Endothelial cell of umbilical vein (primary cell): ENCODE measurements around the gene MIA. TPM values are rescaled to one million over a fixed set of nuclear protein-coding genes. Genes with fewer than 3 reads are reported as not detected.

ENCODE experiments used
- BruUV-seq: library from RNA; stranded (reverse); fragments of 400-500 nt; replicated peaks from 2 replicates; lab custom pipeline; 2021; lab: Mats Ljungman, UMichigan
- CTCF ChIA-PET: fragments of 300-600, 350-600 bp; sonication (Branson Sonifier 250); formaldehyde crosslinking; loops from one replicate; lab custom pipeline; 2021; ENCODE audit warnings: antibody characterized with exemption, inconsistent platforms; lab: Charles Lee
- POLR2A ChIA-PET: fragments of 300-600, 350-600 bp; sonication (Branson Sonifier 250); formaldehyde crosslinking; loops from one replicate; lab custom pipeline; 2021; ENCODE audit warnings: antibody characterized with exemption, inconsistent platforms; lab: Charles Lee
- DNase-seq: peaks from one replicate; pipeline ENCODE4 v3.0.0-alpha.2; 2011; ENCODE audit warnings: low read depth, low spot score
- FAIRE-seq: peaks from 2 replicates; lab custom pipeline; 2011; peaks lifted over from hg19 to GRCh38; lab: Jason Lieb, UNC
- H2AFZ ChIP-seq: 2 replicates; pipeline ENCODE4 v1.6.0; 2012; ENCODE audit warnings: low read depth, low read length, control low read depth, inconsistent platforms
- H3K27ac ChIP-seq: 2 replicates; pipeline ENCODE4 v1.5.1; 2011; ENCODE audit warnings: low read depth, mild to moderate bottlenecking, control low read depth, low read length, moderate library complexity; ENCODE audit not compliant: insufficient read depth
- H3K27me3 ChIP-seq, 2 experiments: 2 replicates each; pipeline versions ENCODE4 v1.6.0 to v1.6.1; 2011; ENCODE audit warnings: low read length in 2 of 2, mixed read lengths in 1 of 2; ENCODE audit not compliant: control insufficient read depth in 2 of 2, insufficient read depth in 2 of 2
- H3K36me3 ChIP-seq, 2 experiments: 2 replicates in 1 of 2; 3 replicates in 1 of 2; pipeline ENCODE4 v1.5.1; 2011; ENCODE audit warnings: low read length in 2 of 2, mild to moderate bottlenecking in 1 of 2, moderate library complexity in 1 of 2; ENCODE audit not compliant: control insufficient read depth in 2 of 2, insufficient read depth in 2 of 2; ENCODE audit errors: extremely low read depth in 1 of 2
- H3K4me1 ChIP-seq: 3 replicates; pipeline ENCODE4 v1.5.1; 2011; ENCODE audit warnings: mild to moderate bottlenecking, low read length; ENCODE audit not compliant: control insufficient read depth, insufficient read depth; ENCODE audit errors: extremely low read depth
- H3K4me2 ChIP-seq: 2 replicates; pipeline ENCODE4 v1.6.1; 2011; ENCODE audit warnings: low read length, control low read depth, mixed read lengths; ENCODE audit not compliant: insufficient read depth
- H3K4me3 ChIP-seq, 3 experiments: fragments of 200-600 bp in 1 of 3; sonication (generic), shearing (Covaris generic) in 1 of 3; replicated peaks in 1 of 3; 2 replicates each; pipeline ENCODE4 v1.5.1; 2011 to 2016; ENCODE audit warnings: control low read depth in 3 of 3, low read length in 3 of 3, mild to moderate bottlenecking in 2 of 3, inconsistent platforms in 1 of 3, low read depth in 1 of 3, moderate library complexity in 1 of 3; ENCODE audit not compliant: insufficient read depth in 1 of 3
- H3K79me2 ChIP-seq: 2 replicates; pipeline ENCODE4 v1.6.0; 2012; ENCODE audit warnings: low read length, inconsistent platforms; ENCODE audit not compliant: control insufficient read depth, insufficient read depth
- H3K9ac ChIP-seq: replicated peaks from 2 replicates; pipeline ENCODE3; 2011; ENCODE audit warnings: low read length, control low read depth; ENCODE audit not compliant: insufficient read depth; ENCODE audit errors: extremely low read depth
- H3K9me1 ChIP-seq: replicated peaks from 3 replicates; pipeline ENCODE4 v1.6.0; 2011; ENCODE audit warnings: mild to moderate bottlenecking, low read length; ENCODE audit not compliant: control insufficient read depth, insufficient read depth; ENCODE audit errors: extremely low read depth
- H3K9me3 ChIP-seq: replicated peaks from 2 replicates; pipeline ENCODE4 v1.5.1; 2012; ENCODE audit warnings: low read length, inconsistent platforms; ENCODE audit not compliant: control insufficient read depth, insufficient read depth
- H4K20me1 ChIP-seq: replicated peaks from 2 replicates; pipeline ENCODE3; 2011; ENCODE audit warnings: mild to moderate bottlenecking, low read length; ENCODE audit not compliant: control insufficient read depth, insufficient read depth; ENCODE audit errors: extremely low read depth
- EZH2 ChIP-seq: IDR thresholded peaks from 2 replicates; pipeline ENCODE4 v1.6.1; 2012; ENCODE audit warnings: borderline replicate concordance, low read depth, mild to moderate bottlenecking, moderate library complexity, low read length, inconsistent platforms; ENCODE audit not compliant: severe bottlenecking
- FOS ChIP-seq: IDR thresholded peaks from 2 replicates; pipeline ENCODE4 v1.6.1; 2011; ENCODE audit warnings: mild to moderate bottlenecking, low read length, moderate library complexity, borderline replicate concordance; ENCODE audit not compliant: insufficient read depth
- GATA2 ChIP-seq: IDR thresholded peaks from 2 replicates; pipeline ENCODE4 v1.7.0; 2011; ENCODE audit warnings: low read depth, mild to moderate bottlenecking, moderate library complexity, mixed read lengths, low read length; ENCODE audit not compliant: insufficient read length, insufficient read depth
- JUN ChIP-seq: IDR thresholded peaks from 2 replicates; pipeline ENCODE4 v1.6.1; 2011; ENCODE audit warnings: borderline replicate concordance, low read depth; ENCODE audit not compliant: insufficient read length, insufficient read depth
- MYC ChIP-seq: IDR thresholded peaks from one replicate; pipeline ENCODE4 v1.6.1; 2011; ENCODE audit warnings: mild to moderate bottlenecking, low read depth, low read length
- POLR2A ChIP-seq: IDR thresholded peaks from 2 replicates; pipeline ENCODE4 v1.6.1; 2012; ENCODE audit warnings: low read depth, mild to moderate bottlenecking, control low read depth, low read length
- POLR2AphosphoS5 ChIP-seq: IDR thresholded peaks from 2 replicates; pipeline ENCODE4 v1.6.1; 2012; ENCODE audit warnings: low read depth, mild to moderate bottlenecking, control low read depth, low read length, moderate library complexity; ENCODE audit not compliant: insufficient read depth
- dilution Hi-C: fragments of 300-500 bp; cut with MboI; formaldehyde crosslinking; loops from one replicate; pipeline ENCODE4 v1.15.0; 2019; ENCODE audit warnings: low sequenced_read_pairs; ENCODE audit not compliant: extremely low pct_ligation_motif_present
- intact Hi-C: fragments of 100-400 bp; cut with micrococcal nuclease; formaldehyde crosslinking; loops from one replicate; pipeline ENCODE4 v1.10.0; 2022
- polyA plus RNA-seq, 4 experiments: library from polyadenylated mRNA; depleted of rRNA in 3 of 4; stranded (reverse) in 3 of 4; unstranded in 1 of 4; fragments of >200 nt; gene quantifications; 2 replicates each; pipeline versions ENCODE4 v1.2.1 to v1.2.3, GENCODE V29; 2011 to 2012; ENCODE audit warnings: missing spikeins in 1 of 4
- total RNA-seq: library from RNA; stranded (reverse); gene quantifications from 2 replicates; pipeline ENCODE4 v1.2.3, GENCODE V29; 2021
- TF ChIP-seq, protein P1 (sequence below), 2 donors: IDR thresholded peaks; 1 replicate in 1 of 2; 2 replicates in 1 of 2; pipeline ENCODE4 v1.5.1; 2011; ENCODE audit warnings: low read length in 2 of 2, mild to moderate bottlenecking in 2 of 2, moderate library complexity in 2 of 2, control low read depth in 1 of 2, inconsistent platforms in 1 of 2, low read depth in 1 of 2; ENCODE audit not compliant: insufficient read depth in 1 of 2; ENCODE audit errors: extremely low read depth in 1 of 2
- TF ChIP-seq, protein P2 (sequence below): IDR thresholded peaks from 2 replicates; pipeline ENCODE4 v1.6.1; 2011; ENCODE audit not compliant: insufficient read depth, insufficient read length

Gene MIA
- total and polyA plus RNA-seq, 2 donors (not counting 3 experiments of a cell fraction or from before 2014, with no cell fraction given): 0.32 TPM; not detected in 1

DNA sequence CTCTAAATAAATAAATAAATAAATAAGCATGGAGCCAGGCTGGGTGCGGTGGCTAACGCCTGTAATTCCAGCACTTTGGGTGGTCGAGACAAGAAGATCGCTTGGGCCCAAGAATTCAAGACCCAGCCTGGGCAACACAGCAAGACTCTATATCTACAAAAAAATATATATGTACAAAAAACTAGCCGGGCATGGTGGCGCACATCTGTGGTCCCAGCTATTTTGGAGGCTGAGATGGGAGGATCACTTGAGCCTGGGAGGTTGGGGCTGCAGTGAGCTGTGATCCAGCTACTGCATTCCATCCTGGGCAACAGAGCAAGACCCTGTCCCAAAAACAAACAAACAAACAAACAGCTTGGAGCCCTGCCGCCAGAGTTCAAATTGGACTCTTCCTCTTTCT lies 27.8 kb upstream of the MIA start:
- Histone ChIP-seq H3K4me3 (no peak overlapping the region), H3K27ac (no peak overlapping the region), H3K4me2 (no peak overlapping the region), H3K27me3 (no peaks in the 10 kb centered on the region), H3K9ac (no peak overlapping the region), H3K4me1 (peaks cover 21% of the 10 kb centered on the region), H3K9me3 (no peaks in the 10 kb centered on the region), H3K9me1 (no peaks in the 10 kb centered on the region), H3K36me3 (no peaks in the 10 kb centered on the region), H2AFZ (no peak overlapping the region), H3K79me2 (peaks cover 14% of the 10 kb centered on the region), H4K20me1 (no peaks in the 10 kb centered on the region)
- ChIA-PET POLR2A (no interaction called here), CTCF (interaction anchor here (0.5 to 1.5 kb wide), 3 partner anchors 30 to 382 kb away, joined by 3 to 4 read pairs (median 3); partner anchors contain the start of gene RAB4B)
- TF ChIP-seq, protein P1, sequence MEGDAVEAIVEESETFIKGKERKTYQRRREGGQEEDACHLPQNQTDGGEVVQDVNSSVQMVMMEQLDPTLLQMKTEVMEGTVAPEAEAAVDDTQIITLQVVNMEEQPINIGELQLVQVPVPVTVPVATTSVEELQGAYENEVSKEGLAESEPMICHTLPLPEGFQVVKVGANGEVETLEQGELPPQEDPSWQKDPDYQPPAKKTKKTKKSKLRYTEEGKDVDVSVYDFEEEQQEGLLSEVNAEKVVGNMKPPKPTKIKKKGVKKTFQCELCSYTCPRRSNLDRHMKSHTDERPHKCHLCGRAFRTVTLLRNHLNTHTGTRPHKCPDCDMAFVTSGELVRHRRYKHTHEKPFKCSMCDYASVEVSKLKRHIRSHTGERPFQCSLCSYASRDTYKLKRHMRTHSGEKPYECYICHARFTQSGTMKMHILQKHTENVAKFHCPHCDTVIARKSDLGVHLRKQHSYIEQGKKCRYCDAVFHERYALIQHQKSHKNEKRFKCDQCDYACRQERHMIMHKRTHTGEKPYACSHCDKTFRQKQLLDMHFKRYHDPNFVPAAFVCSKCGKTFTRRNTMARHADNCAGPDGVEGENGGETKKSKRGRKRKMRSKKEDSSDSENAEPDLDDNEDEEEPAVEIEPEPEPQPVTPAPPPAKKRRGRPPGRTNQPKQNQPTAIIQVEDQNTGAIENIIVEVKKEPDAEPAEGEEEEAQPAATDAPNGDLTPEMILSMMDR (IDR thresholded peaks at IDR 0.05; ENCODE audit: extremely low read depth in 1 of 2, insufficient read depth in 1 of 2, low read depth in 1 of 2, low read length in 2 of 2): no peak
- TF ChIP-seq JUN (no peak), EZH2 (no peak), GATA2 (no peak), FOS (no peak), MYC (no peak), POLR2A (no peak), POLR2AphosphoS5 (no peak)
- TF ChIP-seq, protein P2, sequence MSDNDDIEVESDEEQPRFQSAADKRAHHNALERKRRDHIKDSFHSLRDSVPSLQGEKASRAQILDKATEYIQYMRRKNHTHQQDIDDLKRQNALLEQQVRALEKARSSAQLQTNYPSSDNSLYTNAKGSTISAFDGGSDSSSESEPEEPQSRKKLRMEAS: no peak
- DNase-seq (no peak), FAIRE-seq (no peak)
- intact Hi-C loops (no loop called here), dilution Hi-C loops (no loop called here)
- BruUV-seq: no TSS peak
